GM12891 (cell line): ENCODE results near the gene MRGPRX2.

Experiments used
- POLR2A ChIP-seq: IDR thresholded peaks from 2 replicates; pipeline ENCODE4 v1.6.1; 2011; ENCODE audit warnings: low read depth, low read length, control low read depth
- SPI1 ChIP-seq: IDR thresholded peaks from 2 replicates; pipeline ENCODE4 v1.6.1; 2011; ENCODE audit warnings: low read depth, low read length, control low read depth

DNA sequence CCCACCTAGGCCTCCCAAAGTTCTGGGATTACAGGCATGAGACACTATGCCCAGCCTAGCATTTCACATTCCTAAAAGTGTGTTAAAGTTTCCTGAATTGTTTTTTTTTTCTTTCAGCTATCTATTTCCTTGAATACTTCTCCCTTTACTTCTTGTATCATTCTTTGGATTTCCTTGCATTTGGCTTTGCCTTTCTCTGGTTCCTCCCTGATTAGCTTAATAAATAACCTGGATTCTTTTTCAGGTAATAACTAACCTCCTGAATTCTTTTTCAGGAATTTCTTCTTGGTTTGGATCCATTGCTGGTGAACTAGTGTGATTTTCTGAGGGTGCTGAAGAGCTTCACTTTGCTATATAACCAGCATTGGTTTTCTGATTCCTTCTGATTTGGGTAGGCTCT is 47.9 kb downstream of the MRGPRX2 start:
- no peak for TF ChIP-seq POLR2A
- no peak for TF ChIP-seq SPI1
